ENCODE measurements around the gene SMIM3. TPM values are rescaled to one million over a fixed set of nuclear protein-coding genes. Genes with fewer than 3 reads are reported as not detected.
A peak's percentile ranks its signal among the peaks of the same experiment; 100 is the strongest.

Gene SMIM3
- total RNA-seq, 2 donors from 2014 or later = 24.6 to 48.1 TPM

GRCh38 chr5:150753863-150754262 is 24.7 kb upstream of the SMIM3 start:
- Histone ChIP-seq H3K9me3 (no peaks in the 10 kb centered on the region), H3K27me3 (no peaks in the 10 kb centered on the region), H3K36me3 (peaks cover 31% of the 10 kb centered on the region), H3K4me3 (no peak overlapping the region), H3K27ac (no peak overlapping the region), H3K4me1 (peaks cover 0 to 29% of the 10 kb centered on the region in 2 donors)
- no peak for DNase-seq (ENCODE audit: low spot score)
- TF ChIP-seq CTCF (IDR thresholded peaks at IDR 0.05) = no peak

GRCh38 chr5:150757087-150757649 is 21.4 kb upstream of the SMIM3 start:
- no peak overlapping the region for H3K4me3 ChIP-seq
- no peaks in the 10 kb centered on the region for H3K9me3 ChIP-seq
- H3K36me3 ChIP-seq = peaks cover 28% of the 10 kb centered on the region
- peaks cover 0 to 30% of the 10 kb centered on the region in 2 donors for H3K4me1 ChIP-seq
- H3K27ac ChIP-seq = peak overlapping the region; percentile 8 to 95
- H3K27me3 ChIP-seq = no peaks in the 10 kb centered on the region
- DNase-seq (ENCODE audit: low spot score) = no peak
- no peak for TF ChIP-seq CTCF (IDR thresholded peaks at IDR 0.05)

- TF ChIP-seq CTCF (IDR thresholded peaks at IDR 0.05) = no peak
- Histone ChIP-seq H3K27ac (peak overlapping the region; percentile 95 to 96), H3K9me3 (no peaks in the 10 kb centered on the region), H3K27me3 (no peaks in the 10 kb centered on the region), H3K4me3 (peak overlapping the region; percentile 58 to 62), H3K4me1 (peaks cover 0 to 33% of the 10 kb centered on the region in 2 donors), H3K36me3 (peaks cover 18% of the 10 kb centered on the region)
- no peak for DNase-seq (ENCODE audit: low spot score)
These were observed 20.4 kb upstream of the SMIM3 start for GRCh38 chr5:150758203-150758530.

- peak; percentile 99 for DNase-seq (ENCODE audit: low spot score)
- H3K36me3 ChIP-seq = peaks cover 13% of the 10 kb centered on the region
- no peaks in the 10 kb centered on the region for H3K9me3 ChIP-seq
- H3K4me3 ChIP-seq = peak within 1 kb of the TSS; percentile 58 to 62
- peaks cover 0 to 37% of the 10 kb centered on the region in 2 donors for H3K4me1 ChIP-seq
- no peaks in the 10 kb centered on the region for H3K27me3 ChIP-seq
- H3K27ac ChIP-seq = peak within 1 kb of the TSS; percentile 95 to 96
- TF ChIP-seq CTCF (IDR thresholded peaks at IDR 0.05) = no peak
These were observed 19.8 kb upstream of the SMIM3 start, which contains the start of gene DCTN4 for GRCh38 chr5:150758531-150759333. DCTN4 (minus strand) TSS chr5:150759017; CDS start chr5:150758993, 24 bp downstream.

GRCh38 chr5:150759334-150759583 is 19.3 kb upstream of the SMIM3 start:
- no peak for DNase-seq (ENCODE audit: low spot score)
- Histone ChIP-seq H3K27ac (peak overlapping the region; percentile 95 to 96), H3K9me3 (no peaks in the 10 kb centered on the region), H3K36me3 (peaks cover 8% of the 10 kb centered on the region), H3K27me3 (no peaks in the 10 kb centered on the region), H3K4me3 (peak overlapping the region; percentile 58 to 62), H3K4me1 (peaks cover 0 to 33% of the 10 kb centered on the region in 2 donors)
- no peak for TF ChIP-seq CTCF (IDR thresholded peaks at IDR 0.05)
